HepG2 (cell line): ENCODE data around the gene APBB3. TPM values are rescaled to one million over a fixed set of nuclear protein-coding genes. Genes with fewer than 3 reads are reported as not detected.

Experiments
- AKAP8 ChIP-seq: sonication (generic); formaldehyde crosslinking; IDR thresholded peaks from 2 replicates; pipeline ENCODE4 v1.5.1; 2020; ENCODE audit warnings: mild to moderate bottlenecking, missing genetic modification reagents
- GZF1 ChIP-seq: sonication (generic); formaldehyde crosslinking; IDR thresholded peaks from 2 replicates; pipeline ENCODE4 v1.5.1; 2020; ENCODE audit warnings: mild to moderate bottlenecking, missing genetic modification reagents
- KLF6 ChIP-seq: IDR thresholded peaks from 2 replicates; pipeline ENCODE4 v1.8.0; 2016; ENCODE audit warnings: missing biosample characterization, missing genetic modification reagents
- SP1 ChIP-seq, 2 experiments: fragments of 450-650 bp in 1 of 2; sonication (generic) in 1 of 2; formaldehyde crosslinking in 1 of 2; IDR thresholded peaks; 2 replicates each; pipeline versions ENCODE4 v1.4.0 to v1.6.1; 2016 to 2020; ENCODE audit warnings: missing genetic modification reagents in 1 of 2
- TCF12 ChIP-seq, 2 experiments: fragments of 450-650 bp in 1 of 2; sonication (generic) in 1 of 2; formaldehyde crosslinking in 1 of 2; IDR thresholded peaks; 2 replicates each; pipeline versions ENCODE4 v1.6.1 to v1.8.0; 2017 to 2022; ENCODE audit warnings: antibody characterized with exemption in 1 of 2, mild to moderate bottlenecking in 1 of 2, missing genetic modification reagents in 1 of 2, moderate library complexity in 1 of 2
- THAP11 ChIP-seq: IDR thresholded peaks from 2 replicates; pipeline ENCODE4 v1.6.1; 2016; ENCODE audit warnings: missing biosample characterization, missing genetic modification reagents
- ZNF703 ChIP-seq: sonication (generic); formaldehyde crosslinking; IDR thresholded peaks from 2 replicates; pipeline ENCODE4 v1.5.1; 2020; ENCODE audit warnings: missing genetic modification reagents, mild to moderate bottlenecking, moderate library complexity, borderline replicate concordance
- ZNF713 ChIP-seq: sonication (generic); formaldehyde crosslinking; IDR thresholded peaks from 2 replicates; pipeline ENCODE4 v1.4.0; 2020; ENCODE audit warnings: mild to moderate bottlenecking, missing genetic modification reagents
- polyA plus RNA-seq, 8 experiments: library from polyadenylated mRNA; depleted of rRNA in 3 of 8; stranded (reverse) in 7 of 8; unstranded in 1 of 8; fragments of >200 nt; fragmentation: Illumina TruSeq in 4 of 8; extraction: Trizol in 4 of 8; gene quantifications; 2 replicates each; pipeline versions ENCODE4 v1.2.1 to v1.2.3, GENCODE V29; 2011 to 2016; ENCODE audit warnings: low read depth in 4 of 8, missing spikeins in 1 of 8, mixed read lengths in 1 of 8; ENCODE audit not compliant: insufficient read depth in 1 of 8
- total RNA-seq, 5 experiments: library from RNA; depleted of rRNA; stranded (reverse); fragments of >200 nt; fragmentation: Illumina TruSeq; extraction: Trizol; gene quantifications; 2 replicates each; pipeline ENCODE4 v1.2.3, GENCODE V29; 2016; ENCODE audit warnings: low read depth in 1 of 5
- TF ChIP-seq, protein P1 (sequence below): sonication (generic); formaldehyde crosslinking; IDR thresholded peaks from 2 replicates; pipeline ENCODE4 v1.4.0; 2020; ENCODE audit warnings: missing genetic modification reagents
- TF ChIP-seq, protein P2 (sequence below): sonication (generic); formaldehyde crosslinking; IDR thresholded peaks from 2 replicates; pipeline ENCODE4 v1.4.0; 2020; ENCODE audit warnings: mild to moderate bottlenecking, missing genetic modification reagents
- TF ChIP-seq, protein P3 (sequence below): sonication (generic); formaldehyde crosslinking; IDR thresholded peaks from 2 replicates; pipeline ENCODE4 v1.5.0; 2020; ENCODE audit warnings: mild to moderate bottlenecking, missing genetic modification reagents, borderline replicate concordance
- TF ChIP-seq, protein P4 (sequence below): sonication (generic); formaldehyde crosslinking; conservative IDR thresholded peaks from 2 replicates; pipeline ENCODE4 v1.4.0; 2020; ENCODE audit warnings: missing genetic modification reagents
- TF ChIP-seq, protein P5 (sequence below): sonication (generic); formaldehyde crosslinking; IDR thresholded peaks from 2 replicates; pipeline ENCODE4 v1.5.0; 2020; ENCODE audit warnings: missing genetic modification reagents
- TF ChIP-seq, protein P6 (sequence below): sonication (generic); formaldehyde crosslinking; IDR thresholded peaks from 2 replicates; pipeline ENCODE4 v1.4.0; 2020; ENCODE audit warnings: mild to moderate bottlenecking, missing genetic modification reagents
- TF ChIP-seq, protein P7 (sequence below): IDR thresholded peaks from 2 replicates; pipeline ENCODE4 v1.6.1; 2016; ENCODE audit warnings: low read depth, borderline replicate concordance

APBB3 gene
- total and polyA plus RNA-seq, 2 of the 13 experiments (the other 11 are each of a cell fraction or from before 2014, with no cell fraction given), result 0.38 to 0.78 TPM

DNA sequence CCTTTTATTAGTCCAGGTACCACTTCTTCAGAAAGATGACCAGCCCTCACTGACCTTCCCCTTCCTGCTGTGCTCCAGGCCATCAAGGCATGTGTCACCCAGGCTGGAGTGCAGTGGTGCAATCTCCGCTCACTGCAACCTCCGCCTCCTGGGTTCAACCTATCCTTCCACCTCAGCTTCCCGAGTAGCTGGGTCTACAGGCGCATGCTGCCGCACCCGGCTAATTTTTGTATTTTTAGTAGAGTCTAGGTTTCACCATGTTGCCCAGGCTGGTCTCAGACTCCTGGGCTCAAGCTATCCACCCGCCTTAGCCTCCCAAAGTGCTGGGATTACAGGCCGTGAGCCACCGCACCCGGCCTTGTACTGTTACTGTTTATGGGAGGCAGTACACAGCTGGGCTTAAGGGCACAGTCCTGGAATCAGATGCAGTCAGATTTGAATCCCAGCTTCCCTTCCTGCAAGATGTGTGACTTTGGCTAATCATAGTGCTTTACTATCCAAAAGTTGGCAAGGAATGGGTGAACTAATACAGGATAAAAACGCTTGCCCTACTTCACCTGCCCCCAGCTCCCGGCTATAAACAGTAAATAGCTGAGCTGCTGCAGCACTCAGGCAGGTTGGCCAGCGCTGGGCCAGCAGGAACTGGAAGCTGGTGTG is 17.4 kb downstream of the APBB3 start (continued):
- TF ChIP-seq, protein P1, sequence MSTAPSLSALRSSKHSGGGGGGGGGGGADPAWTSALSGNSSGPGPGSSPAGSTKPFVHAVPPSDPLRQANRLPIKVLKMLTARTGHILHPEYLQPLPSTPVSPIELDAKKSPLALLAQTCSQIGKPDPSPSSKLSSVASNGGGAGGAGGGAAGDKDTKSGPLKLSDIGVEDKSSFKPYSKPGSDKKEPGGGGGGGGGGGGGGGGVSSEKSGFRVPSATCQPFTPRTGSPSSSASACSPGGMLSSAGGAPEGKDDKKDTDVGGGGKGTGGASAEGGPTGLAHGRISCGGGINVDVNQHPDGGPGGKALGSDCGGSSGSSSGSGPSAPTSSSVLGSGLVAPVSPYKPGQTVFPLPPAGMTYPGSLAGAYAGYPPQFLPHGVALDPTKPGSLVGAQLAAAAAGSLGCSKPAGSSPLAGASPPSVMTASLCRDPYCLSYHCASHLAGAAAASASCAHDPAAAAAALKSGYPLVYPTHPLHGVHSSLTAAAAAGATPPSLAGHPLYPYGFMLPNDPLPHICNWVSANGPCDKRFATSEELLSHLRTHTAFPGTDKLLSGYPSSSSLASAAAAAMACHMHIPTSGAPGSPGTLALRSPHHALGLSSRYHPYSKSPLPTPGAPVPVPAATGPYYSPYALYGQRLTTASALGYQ, result no peak
- TF ChIP-seq, protein P2, sequence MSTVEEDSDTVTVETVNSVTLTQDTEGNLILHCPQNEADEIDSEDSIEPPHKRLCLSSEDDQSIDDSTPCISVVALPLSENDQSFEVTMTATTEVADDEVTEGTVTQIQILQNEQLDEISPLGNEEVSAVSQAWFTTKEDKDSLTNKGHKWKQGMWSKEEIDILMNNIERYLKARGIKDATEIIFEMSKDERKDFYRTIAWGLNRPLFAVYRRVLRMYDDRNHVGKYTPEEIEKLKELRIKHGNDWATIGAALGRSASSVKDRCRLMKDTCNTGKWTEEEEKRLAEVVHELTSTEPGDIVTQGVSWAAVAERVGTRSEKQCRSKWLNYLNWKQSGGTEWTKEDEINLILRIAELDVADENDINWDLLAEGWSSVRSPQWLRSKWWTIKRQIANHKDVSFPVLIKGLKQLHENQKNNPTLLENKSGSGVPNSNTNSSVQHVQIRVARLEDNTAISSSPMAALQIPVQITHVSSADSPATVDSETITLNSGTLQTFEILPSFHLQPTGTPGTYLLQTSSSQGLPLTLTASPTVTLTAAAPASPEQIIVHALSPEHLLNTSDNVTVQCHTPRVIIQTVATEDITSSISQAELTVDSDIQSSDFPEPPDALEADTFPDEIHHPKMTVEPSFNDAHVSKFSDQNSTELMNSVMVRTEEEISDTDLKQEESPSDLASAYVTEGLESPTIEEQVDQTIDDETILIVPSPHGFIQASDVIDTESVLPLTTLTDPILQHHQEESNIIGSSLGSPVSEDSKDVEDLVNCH (CRISPR knock-in tag), result no peak
- TF ChIP-seq AKAP8 (CRISPR knock-in tag) (no peak), ZNF703 (CRISPR knock-in tag) (no peak), ZNF713 (CRISPR knock-in tag) (no peak), TCF12 (IDR thresholded peaks at IDR 0.05) (no peak), TCF12 (CRISPR knock-in tag; IDR thresholded peaks at IDR 0.05) (no peak), GZF1 (no peak), SP1 (IDR thresholded peaks at IDR 0.05) (no peak), SP1 (CRISPR knock-in tag; IDR thresholded peaks at IDR 0.05) (no peak), KLF6 (CRISPR knock-in tag) (no peak; the same call in 1 of the 2 replicates), THAP11 (CRISPR knock-in tag) (no peak)
- TF ChIP-seq, protein P3, sequence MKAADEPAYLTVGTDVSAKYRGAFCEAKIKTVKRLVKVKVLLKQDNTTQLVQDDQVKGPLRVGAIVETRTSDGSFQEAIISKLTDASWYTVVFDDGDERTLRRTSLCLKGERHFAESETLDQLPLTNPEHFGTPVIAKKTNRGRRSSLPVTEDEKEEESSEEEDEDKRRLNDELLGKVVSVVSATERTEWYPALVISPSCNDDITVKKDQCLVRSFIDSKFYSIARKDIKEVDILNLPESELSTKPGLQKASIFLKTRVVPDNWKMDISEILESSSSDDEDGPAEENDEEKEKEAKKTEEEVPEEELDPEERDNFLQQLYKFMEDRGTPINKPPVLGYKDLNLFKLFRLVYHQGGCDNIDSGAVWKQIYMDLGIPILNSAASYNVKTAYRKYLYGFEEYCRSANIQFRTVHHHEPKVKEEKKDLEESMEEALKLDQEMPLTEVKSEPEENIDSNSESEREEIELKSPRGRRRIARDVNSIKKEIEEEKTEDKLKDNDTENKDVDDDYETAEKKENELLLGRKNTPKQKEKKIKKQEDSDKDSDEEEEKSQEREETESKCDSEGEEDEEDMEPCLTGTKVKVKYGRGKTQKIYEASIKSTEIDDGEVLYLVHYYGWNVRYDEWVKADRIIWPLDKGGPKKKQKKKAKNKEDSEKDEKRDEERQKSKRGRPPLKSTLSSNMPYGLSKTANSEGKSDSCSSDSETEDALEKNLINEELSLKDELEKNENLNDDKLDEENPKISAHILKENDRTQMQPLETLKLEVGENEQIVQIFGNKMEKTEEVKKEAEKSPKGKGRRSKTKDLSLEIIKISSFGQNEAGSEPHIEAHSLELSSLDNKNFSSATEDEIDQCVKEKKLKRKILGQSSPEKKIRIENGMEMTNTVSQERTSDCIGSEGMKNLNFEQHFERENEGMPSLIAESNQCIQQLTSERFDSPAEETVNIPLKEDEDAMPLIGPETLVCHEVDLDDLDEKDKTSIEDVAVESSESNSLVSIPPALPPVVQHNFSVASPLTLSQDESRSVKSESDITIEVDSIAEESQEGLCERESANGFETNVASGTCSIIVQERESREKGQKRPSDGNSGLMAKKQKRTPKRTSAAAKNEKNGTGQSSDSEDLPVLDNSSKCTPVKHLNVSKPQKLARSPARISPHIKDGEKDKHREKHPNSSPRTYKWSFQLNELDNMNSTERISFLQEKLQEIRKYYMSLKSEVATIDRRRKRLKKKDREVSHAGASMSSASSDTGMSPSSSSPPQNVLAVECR (CRISPR knock-in tag), result no peak
- TF ChIP-seq, protein P4, sequence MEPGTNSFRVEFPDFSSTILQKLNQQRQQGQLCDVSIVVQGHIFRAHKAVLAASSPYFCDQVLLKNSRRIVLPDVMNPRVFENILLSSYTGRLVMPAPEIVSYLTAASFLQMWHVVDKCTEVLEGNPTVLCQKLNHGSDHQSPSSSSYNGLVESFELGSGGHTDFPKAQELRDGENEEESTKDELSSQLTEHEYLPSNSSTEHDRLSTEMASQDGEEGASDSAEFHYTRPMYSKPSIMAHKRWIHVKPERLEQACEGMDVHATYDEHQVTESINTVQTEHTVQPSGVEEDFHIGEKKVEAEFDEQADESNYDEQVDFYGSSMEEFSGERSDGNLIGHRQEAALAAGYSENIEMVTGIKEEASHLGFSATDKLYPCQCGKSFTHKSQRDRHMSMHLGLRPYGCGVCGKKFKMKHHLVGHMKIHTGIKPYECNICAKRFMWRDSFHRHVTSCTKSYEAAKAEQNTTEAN (CRISPR knock-in tag), result no peak
- TF ChIP-seq, protein P5, sequence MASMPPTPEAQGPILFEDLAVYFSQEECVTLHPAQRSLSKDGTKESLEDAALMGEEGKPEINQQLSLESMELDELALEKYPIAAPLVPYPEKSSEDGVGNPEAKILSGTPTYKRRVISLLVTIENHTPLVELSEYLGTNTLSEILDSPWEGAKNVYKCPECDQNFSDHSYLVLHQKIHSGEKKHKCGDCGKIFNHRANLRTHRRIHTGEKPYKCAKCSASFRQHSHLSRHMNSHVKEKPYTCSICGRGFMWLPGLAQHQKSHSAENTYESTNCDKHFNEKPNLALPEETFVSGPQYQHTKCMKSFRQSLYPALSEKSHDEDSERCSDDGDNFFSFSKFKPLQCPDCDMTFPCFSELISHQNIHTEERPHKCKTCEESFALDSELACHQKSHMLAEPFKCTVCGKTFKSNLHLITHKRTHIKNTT, result no peak
- TF ChIP-seq, protein P6, sequence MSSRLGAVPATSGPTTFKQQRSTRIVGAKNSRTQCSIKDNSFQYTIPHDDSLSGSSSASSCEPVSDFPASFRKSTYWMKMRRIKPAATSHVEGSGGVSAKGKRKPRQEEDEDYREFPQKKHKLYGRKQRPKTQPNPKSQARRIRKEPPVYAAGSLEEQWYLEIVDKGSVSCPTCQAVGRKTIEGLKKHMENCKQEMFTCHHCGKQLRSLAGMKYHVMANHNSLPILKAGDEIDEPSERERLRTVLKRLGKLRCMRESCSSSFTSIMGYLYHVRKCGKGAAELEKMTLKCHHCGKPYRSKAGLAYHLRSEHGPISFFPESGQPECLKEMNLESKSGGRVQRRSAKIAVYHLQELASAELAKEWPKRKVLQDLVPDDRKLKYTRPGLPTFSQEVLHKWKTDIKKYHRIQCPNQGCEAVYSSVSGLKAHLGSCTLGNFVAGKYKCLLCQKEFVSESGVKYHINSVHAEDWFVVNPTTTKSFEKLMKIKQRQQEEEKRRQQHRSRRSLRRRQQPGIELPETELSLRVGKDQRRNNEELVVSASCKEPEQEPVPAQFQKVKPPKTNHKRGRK (CRISPR knock-in tag), result no peak
- TF ChIP-seq, protein P7, sequence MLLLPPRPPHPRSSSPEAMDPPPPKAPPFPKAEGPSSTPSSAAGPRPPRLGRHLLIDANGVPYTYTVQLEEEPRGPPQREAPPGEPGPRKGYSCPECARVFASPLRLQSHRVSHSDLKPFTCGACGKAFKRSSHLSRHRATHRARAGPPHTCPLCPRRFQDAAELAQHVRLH (CRISPR knock-in tag), result no peak
